SJSA1 (cell line): Measurements from ENCODE around the gene PIGK. TPM values are rescaled to one million over a fixed set of nuclear protein-coding genes. Genes with fewer than 3 reads are reported as not detected.
A peak's percentile ranks its signal among the peaks of the same experiment; 100 is the strongest.
"Not testable (repeated sequence)": the region's sequence is repeated elsewhere in the genome, so short reads cannot be mapped to it uniquely, and the experiment has no call there.

ENCODE experiments used
- DNase-seq, 2 experiments: peaks; one replicate each; pipeline ENCODE4 v3.0.0-alpha.2; 2015 to 2020; ENCODE audit warnings: low spot score in 2 of 2, low read depth in 1 of 2
- H3K27ac ChIP-seq: fragments of 250-450 bp; sonication (Bioruptor Pico); 2 replicates; pipeline ENCODE4 v1.5.1; 2020; ENCODE audit warnings: mild to moderate bottlenecking, moderate library complexity
- H3K27me3 ChIP-seq: fragments of 250-450 bp; sonication (Bioruptor Pico); replicated peaks from 2 replicates; pipeline ENCODE4 v1.5.1; 2020; ENCODE audit warnings: mild to moderate bottlenecking, moderate library complexity
- H3K36me3 ChIP-seq: fragments of 250-450 bp; sonication (Bioruptor Pico); 2 replicates; pipeline ENCODE4 v1.5.1; 2020; ENCODE audit warnings: mild to moderate bottlenecking
- H3K4me1 ChIP-seq: fragments of 250-450 bp; sonication (Bioruptor Pico); replicated peaks from 2 replicates; pipeline ENCODE4 v1.6.1; 2021; ENCODE audit warnings: mild to moderate bottlenecking
- H3K4me3 ChIP-seq: fragments of 250-450 bp; sonication (Bioruptor Pico); 2 replicates; pipeline ENCODE4 v1.5.1; 2020; ENCODE audit warnings: mild to moderate bottlenecking
- H3K9me3 ChIP-seq: fragments of 250-450 bp; sonication (Bioruptor Pico); replicated peaks from 2 replicates; pipeline ENCODE4 v1.5.1; 2020; ENCODE audit warnings: mild to moderate bottlenecking
- total RNA-seq: library from RNA; depleted of rRNA; stranded (reverse); fragments of >200 nt; shearing (Covaris generic); gene quantifications from 2 replicates; pipeline ENCODE4 v1.2.3, GENCODE V29; 2014

Gene PIGK
- total RNA-seq, 1 experiment from 2014 or later = 70.4 TPM

- no peaks in the 10 kb centered on the region for H3K4me1 ChIP-seq
- DNase-seq = no peak
- H3K4me3 ChIP-seq = no peak overlapping the region
- H3K27me3 ChIP-seq = no peaks in the 10 kb centered on the region
- H3K27ac ChIP-seq = no peak overlapping the region
- no peaks in the 10 kb centered on the region for H3K36me3 ChIP-seq
- H3K9me3 ChIP-seq = peaks cover 5% of the 10 kb centered on the region
Measured at GRCh38 chr1:77175230-77175844, 43.9 kb downstream of the PIGK start.

- no peaks in the 10 kb centered on the region for H3K4me1 ChIP-seq
- no peak overlapping the region for H3K27ac ChIP-seq
- H3K9me3 ChIP-seq = peaks cover 5% of the 10 kb centered on the region; the same call in 1 of the 2 replicates
- no peaks in the 10 kb centered on the region for H3K36me3 ChIP-seq
- DNase-seq = no peak
- H3K4me3 ChIP-seq = no peak overlapping the region
- no peaks in the 10 kb centered on the region for H3K27me3 ChIP-seq
Measured at GRCh38 chr1:77170687-77171086, 48.5 kb downstream of the PIGK start.

- no peak for DNase-seq
- Histone ChIP-seq H3K9me3 (no peaks in the 10 kb centered on the region), H3K4me1 (no peaks in the 10 kb centered on the region), H3K36me3 (no peaks in the 10 kb centered on the region), H3K27me3 (no peaks in the 10 kb centered on the region), H3K27ac (no peak overlapping the region), H3K4me3 (no peak overlapping the region)
Measured at GRCh38 chr1:77168358-77168757, 50.9 kb downstream of the PIGK start.

- Histone ChIP-seq H3K4me1 (no peaks in the 10 kb centered on the region), H3K4me3 (no peak overlapping the region)
- no peak for DNase-seq
Measured at GRCh38 chr1:77164434-77164944, 54.7 kb downstream of the PIGK start.

GRCh38 chr1:77159706-77160105 lies 59.5 kb downstream of the PIGK start:
- not testable (repeated sequence) for H3K9me3 ChIP-seq, DNase-seq, H3K27ac ChIP-seq, H3K4me3 ChIP-seq, H3K36me3 ChIP-seq, H3K4me1 ChIP-seq, H3K27me3 ChIP-seq

More at GRCh38 chr1:77164434-77164944, 54.7 kb downstream of the PIGK start:
- no peak overlapping the region for H3K27ac ChIP-seq
- no peaks in the 10 kb centered on the region for H3K27me3 ChIP-seq
- no peaks in the 10 kb centered on the region for H3K9me3 ChIP-seq
- H3K36me3 ChIP-seq = 0 out of 2 replicates have a peak, but pooled peaks cover 3% of the 10 kb centered on the region

GRCh38 chr1:77156214-77156613 lies 63.0 kb downstream of the PIGK start:
- no peak for DNase-seq

GRCh38 chr1:77146270-77146669 lies 73.0 kb downstream of the PIGK start:
- H3K4me1 ChIP-seq = no peaks in the 10 kb centered on the region
- no peaks in the 10 kb centered on the region for H3K27me3 ChIP-seq
- H3K36me3 ChIP-seq = no peaks in the 10 kb centered on the region

More at GRCh38 chr1:77156214-77156613, 63.0 kb downstream of the PIGK start:
- Histone ChIP-seq H3K4me3 (no peak overlapping the region), H3K36me3 (peaks cover 10% of the 10 kb centered on the region; the same call in 1 of the 2 replicates), H3K9me3 (no peaks in the 10 kb centered on the region), H3K27me3 (no peaks in the 10 kb centered on the region), H3K4me1 (no peaks in the 10 kb centered on the region), H3K27ac (no peak overlapping the region)

GRCh38 chr1:77143529-77144121 lies 75.6 kb downstream of the PIGK start:
- peak in 1 of 2 experiments; percentile 3 for DNase-seq
- Histone ChIP-seq H3K4me3 (no peak overlapping the region), H3K36me3 (no peaks in the 10 kb centered on the region), H3K27ac (no peak overlapping the region), H3K27me3 (no peaks in the 10 kb centered on the region), H3K4me1 (no peaks in the 10 kb centered on the region), H3K9me3 (no peaks in the 10 kb centered on the region)

More at GRCh38 chr1:77146270-77146669, 73.0 kb downstream of the PIGK start:
- H3K27ac ChIP-seq = no peak overlapping the region
- DNase-seq = no peak
- no peak overlapping the region for H3K4me3 ChIP-seq
- no peaks in the 10 kb centered on the region for H3K9me3 ChIP-seq

- Histone ChIP-seq H3K4me3 (no peak overlapping the region), H3K27ac (no peak overlapping the region), H3K36me3 (no peaks in the 10 kb centered on the region), H3K9me3 (no peaks in the 10 kb centered on the region), H3K27me3 (no peaks in the 10 kb centered on the region), H3K4me1 (no peaks in the 10 kb centered on the region)
- no peak for DNase-seq
Measured at GRCh38 chr1:77139389-77139788, 79.8 kb downstream of the PIGK start.

- no peaks in the 10 kb centered on the region for H3K4me1 ChIP-seq
- no peaks in the 10 kb centered on the region for H3K27me3 ChIP-seq
- no peaks in the 10 kb centered on the region for H3K36me3 ChIP-seq
- H3K4me3 ChIP-seq = no peak overlapping the region
- no peak overlapping the region for H3K27ac ChIP-seq
- no peak for DNase-seq
- no peaks in the 10 kb centered on the region for H3K9me3 ChIP-seq
Measured at GRCh38 chr1:77134359-77134758, 84.9 kb downstream of the PIGK start.

- H3K4me1 ChIP-seq = no peaks in the 10 kb centered on the region
- DNase-seq = no peak
- no peaks in the 10 kb centered on the region for H3K9me3 ChIP-seq
- H3K36me3 ChIP-seq = no peaks in the 10 kb centered on the region
- no peaks in the 10 kb centered on the region for H3K27me3 ChIP-seq
- no peak overlapping the region for H3K27ac ChIP-seq
- H3K4me3 ChIP-seq = no peak overlapping the region
Measured at GRCh38 chr1:77133731-77134358, 85.4 kb downstream of the PIGK start.

- H3K36me3 ChIP-seq = no peaks in the 10 kb centered on the region
- no peak overlapping the region for H3K4me3 ChIP-seq
- H3K27ac ChIP-seq = no peak overlapping the region
- peak in 1 of 2 experiments; percentile 32 for DNase-seq
- H3K27me3 ChIP-seq = no peaks in the 10 kb centered on the region
- no peaks in the 10 kb centered on the region for H3K9me3 ChIP-seq
- no peaks in the 10 kb centered on the region for H3K4me1 ChIP-seq
Measured at GRCh38 chr1:77126307-77126706, 92.9 kb downstream of the PIGK start.

- no peak for DNase-seq
- Histone ChIP-seq H3K36me3 (no peaks in the 10 kb centered on the region), H3K27me3 (no peaks in the 10 kb centered on the region), H3K4me3 (no peak overlapping the region), H3K27ac (no peak overlapping the region), H3K9me3 (no peaks in the 10 kb centered on the region), H3K4me1 (no peaks in the 10 kb centered on the region)
Measured at GRCh38 chr1:77121503-77121902, 97.7 kb downstream of the PIGK start.

- Histone ChIP-seq H3K4me1 (no peaks in the 10 kb centered on the region), H3K27me3 (no peaks in the 10 kb centered on the region), H3K9me3 (no peaks in the 10 kb centered on the region), H3K36me3 (no peaks in the 10 kb centered on the region), H3K4me3 (no peak overlapping the region), H3K27ac (no peak overlapping the region)
- no peak for DNase-seq
Measured at GRCh38 chr1:77120950-77121349, 98.3 kb downstream of the PIGK start.
